ENCODE data around the gene RBM23.

The RBM23 gene

GRCh38 chr14:22905627-22906026 lies 13.3 kb downstream of the RBM23 start:
- TF ChIP-seq CREB1 (IDR thresholded peaks at IDR 0.05; ENCODE audit: low read depth) = no peak
- TF ChIP-seq ZBTB7A (IDR thresholded peaks at IDR 0.05; ENCODE audit: low read depth) = no peak
- no peak for TF ChIP-seq TCF12 (IDR thresholded peaks at IDR 0.05; ENCODE audit: low read depth)
- TF ChIP-seq USF1 (IDR thresholded peaks at IDR 0.05) = no peak
- TF ChIP-seq TEAD4 (IDR thresholded peaks at IDR 0.05) = no peak
- TF ChIP-seq, protein P1, sequence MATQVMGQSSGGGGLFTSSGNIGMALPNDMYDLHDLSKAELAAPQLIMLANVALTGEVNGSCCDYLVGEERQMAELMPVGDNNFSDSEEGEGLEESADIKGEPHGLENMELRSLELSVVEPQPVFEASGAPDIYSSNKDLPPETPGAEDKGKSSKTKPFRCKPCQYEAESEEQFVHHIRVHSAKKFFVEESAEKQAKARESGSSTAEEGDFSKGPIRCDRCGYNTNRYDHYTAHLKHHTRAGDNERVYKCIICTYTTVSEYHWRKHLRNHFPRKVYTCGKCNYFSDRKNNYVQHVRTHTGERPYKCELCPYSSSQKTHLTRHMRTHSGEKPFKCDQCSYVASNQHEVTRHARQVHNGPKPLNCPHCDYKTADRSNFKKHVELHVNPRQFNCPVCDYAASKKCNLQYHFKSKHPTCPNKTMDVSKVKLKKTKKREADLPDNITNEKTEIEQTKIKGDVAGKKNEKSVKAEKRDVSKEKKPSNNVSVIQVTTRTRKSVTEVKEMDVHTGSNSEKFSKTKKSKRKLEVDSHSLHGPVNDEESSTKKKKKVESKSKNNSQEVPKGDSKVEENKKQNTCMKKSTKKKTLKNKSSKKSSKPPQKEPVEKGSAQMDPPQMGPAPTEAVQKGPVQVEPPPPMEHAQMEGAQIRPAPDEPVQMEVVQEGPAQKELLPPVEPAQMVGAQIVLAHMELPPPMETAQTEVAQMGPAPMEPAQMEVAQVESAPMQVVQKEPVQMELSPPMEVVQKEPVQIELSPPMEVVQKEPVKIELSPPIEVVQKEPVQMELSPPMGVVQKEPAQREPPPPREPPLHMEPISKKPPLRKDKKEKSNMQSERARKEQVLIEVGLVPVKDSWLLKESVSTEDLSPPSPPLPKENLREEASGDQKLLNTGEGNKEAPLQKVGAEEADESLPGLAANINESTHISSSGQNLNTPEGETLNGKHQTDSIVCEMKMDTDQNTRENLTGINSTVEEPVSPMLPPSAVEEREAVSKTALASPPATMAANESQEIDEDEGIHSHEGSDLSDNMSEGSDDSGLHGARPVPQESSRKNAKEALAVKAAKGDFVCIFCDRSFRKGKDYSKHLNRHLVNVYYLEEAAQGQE (IDR thresholded peaks at IDR 0.05; ENCODE audit: low read depth) = no peak
- TF ChIP-seq TAF1 (IDR thresholded peaks at IDR 0.05; ENCODE audit: low read depth) = no peak
- TF ChIP-seq, protein P2, sequence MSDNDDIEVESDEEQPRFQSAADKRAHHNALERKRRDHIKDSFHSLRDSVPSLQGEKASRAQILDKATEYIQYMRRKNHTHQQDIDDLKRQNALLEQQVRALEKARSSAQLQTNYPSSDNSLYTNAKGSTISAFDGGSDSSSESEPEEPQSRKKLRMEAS (IDR thresholded peaks at IDR 0.05) = no peak
- no peak for TF ChIP-seq NFIC (IDR thresholded peaks at IDR 0.05)
- TF ChIP-seq RAD21 (IDR thresholded peaks at IDR 0.05; ENCODE audit: low read depth) = no peak
- no peak for TF ChIP-seq CEBPB (IDR thresholded peaks at IDR 0.05)
- no peak for TF ChIP-seq EP300 (IDR thresholded peaks at IDR 0.05; ENCODE audit: borderline replicate concordance)
- TF ChIP-seq YY1 (IDR thresholded peaks at IDR 0.05; ENCODE audit: low read depth) = no peak
- no peak for TF ChIP-seq EGR1 (IDR thresholded peaks at IDR 0.05)
- no peak for TF ChIP-seq FOXM1 (IDR thresholded peaks at IDR 0.05; ENCODE audit: borderline replicate concordance, low read depth)

- TF ChIP-seq RAD21 (IDR thresholded peaks at IDR 0.05; ENCODE audit: low read depth) (no peak), CEBPB (IDR thresholded peaks at IDR 0.05) (no peak), TCF12 (IDR thresholded peaks at IDR 0.05; ENCODE audit: low read depth) (no peak), FOXM1 (IDR thresholded peaks at IDR 0.05; ENCODE audit: borderline replicate concordance, low read depth) (no peak)
Observed at GRCh38 chr14:22903742-22904087, 15.2 kb downstream of the RBM23 start.

DNA sequence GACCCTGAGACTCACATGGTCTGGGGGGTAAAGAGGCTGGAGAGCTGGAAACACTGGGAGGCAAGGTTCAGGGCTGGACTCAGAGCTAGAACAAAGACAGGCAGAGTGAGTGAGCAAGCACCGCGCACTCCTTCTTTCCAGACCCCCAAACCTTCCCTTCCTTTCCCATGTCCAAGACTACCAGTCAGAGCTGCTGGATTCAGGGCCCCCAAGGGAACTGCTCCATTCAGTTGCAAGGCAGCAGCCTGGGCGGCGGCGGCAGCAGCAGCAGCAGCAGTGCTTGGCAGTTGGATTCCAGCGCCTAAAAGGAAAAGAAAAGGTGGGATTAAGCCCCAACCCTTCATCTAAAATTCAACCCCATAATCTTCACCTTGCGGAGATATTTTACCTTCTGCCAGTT lies 17.1 kb downstream of the RBM23 start:
- TF ChIP-seq CEBPB (IDR thresholded peaks at IDR 0.05) = no peak
- no peak for TF ChIP-seq EGR1 (IDR thresholded peaks at IDR 0.05)
- TF ChIP-seq CREB1 (IDR thresholded peaks at IDR 0.05; ENCODE audit: low read depth) = no peak

GRCh38 chr14:22900081-22900799 lies 18.7 kb downstream of the RBM23 start:
- TF ChIP-seq CEBPB (IDR thresholded peaks at IDR 0.05) = no peak
- peak; percentile 48 for TF ChIP-seq RAD21 (IDR thresholded peaks at IDR 0.05; ENCODE audit: low read depth)

- TF ChIP-seq FOXM1 (IDR thresholded peaks at IDR 0.05; ENCODE audit: borderline replicate concordance, low read depth) = no peak
Observed at GRCh38 chr14:22898302-22899090, 20.5 kb downstream of the RBM23 start.

GRCh38 chr14:22897357-22897756 lies 21.6 kb downstream of the RBM23 start:
- TF ChIP-seq, protein P2 (IDR thresholded peaks at IDR 0.05) = no peak
- TF ChIP-seq NFIC (IDR thresholded peaks at IDR 0.05) (no peak), RAD21 (IDR thresholded peaks at IDR 0.05; ENCODE audit: low read depth) (no peak), USF1 (IDR thresholded peaks at IDR 0.05) (no peak), EP300 (IDR thresholded peaks at IDR 0.05; ENCODE audit: borderline replicate concordance) (no peak), CREB1 (IDR thresholded peaks at IDR 0.05; ENCODE audit: low read depth) (no peak), ZBTB7A (IDR thresholded peaks at IDR 0.05; ENCODE audit: low read depth) (no peak), EGR1 (IDR thresholded peaks at IDR 0.05) (no peak), CEBPB (IDR thresholded peaks at IDR 0.05) (no peak), FOXM1 (IDR thresholded peaks at IDR 0.05; ENCODE audit: borderline replicate concordance, low read depth) (no peak), YY1 (IDR thresholded peaks at IDR 0.05; ENCODE audit: low read depth) (no peak), TAF1 (IDR thresholded peaks at IDR 0.05; ENCODE audit: low read depth) (no peak), TEAD4 (IDR thresholded peaks at IDR 0.05) (no peak), TCF12 (IDR thresholded peaks at IDR 0.05; ENCODE audit: low read depth) (no peak)
- TF ChIP-seq, protein P1 (IDR thresholded peaks at IDR 0.05; ENCODE audit: low read depth) = no peak

All from Ishikawa (cell line).